NCI-H1417 (cell line): ENCODE data around the gene TASP1.
A peak's percentile ranks its signal among the peaks of the same experiment; 100 is the strongest.

Source experiments
- DNase-seq, 3 experiments: peaks; one replicate each; lab custom pipeline; 2025; lab: John Stamatoyannopoulos, UW

TASP1 gene

DNA sequence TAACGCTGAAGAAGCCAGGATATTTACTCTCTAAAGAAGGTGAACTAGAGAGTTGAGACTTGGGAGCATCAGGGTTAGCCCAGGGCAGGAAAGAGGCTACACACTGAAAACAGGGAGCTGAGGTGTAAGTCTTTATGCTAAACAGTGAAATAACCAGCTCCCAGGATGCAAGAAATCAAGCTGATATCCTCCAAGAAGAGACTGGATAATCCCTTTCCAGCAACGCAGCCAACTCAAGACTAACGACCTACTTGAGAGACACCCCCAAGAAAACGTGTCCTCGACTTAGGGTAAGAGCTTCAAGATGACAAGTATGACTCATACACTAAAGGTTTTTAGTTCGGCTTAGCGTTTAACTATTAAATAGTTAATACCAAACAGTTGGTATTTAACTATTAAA is 202.2 kb downstream of the TASP1 start:
- no peak for DNase-seq

GRCh38 chr20:13432126-13432525 is 206.6 kb downstream of the TASP1 start:
- no peak for DNase-seq

GRCh38 chr20:13430346-13431002 is 208.3 kb downstream of the TASP1 start:
- DNase-seq, result no peak

DNA sequence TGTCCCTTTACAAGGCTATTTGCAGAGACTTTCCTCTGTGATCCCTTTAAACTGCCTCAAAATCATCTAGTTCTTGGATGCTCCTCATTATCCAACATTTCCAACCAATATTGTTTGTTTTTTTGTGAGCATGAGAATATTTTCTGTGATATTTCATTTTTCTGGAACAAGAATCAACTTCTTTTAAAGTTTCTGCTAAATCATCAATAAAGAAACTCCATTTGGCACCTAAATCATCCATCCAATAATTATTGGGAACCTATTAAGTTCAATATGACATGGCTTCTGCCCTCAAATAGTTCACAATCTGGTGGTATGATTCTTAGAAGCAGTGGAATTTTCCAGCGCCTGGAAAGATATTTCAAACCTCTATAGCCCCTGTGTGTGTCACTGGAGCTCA is 210.0 kb downstream of the TASP1 start:
- no peak for DNase-seq

- DNase-seq, result no peak
These were observed 211.9 kb downstream of the TASP1 start for GRCh38 chr20:13426870-13427269.

DNA sequence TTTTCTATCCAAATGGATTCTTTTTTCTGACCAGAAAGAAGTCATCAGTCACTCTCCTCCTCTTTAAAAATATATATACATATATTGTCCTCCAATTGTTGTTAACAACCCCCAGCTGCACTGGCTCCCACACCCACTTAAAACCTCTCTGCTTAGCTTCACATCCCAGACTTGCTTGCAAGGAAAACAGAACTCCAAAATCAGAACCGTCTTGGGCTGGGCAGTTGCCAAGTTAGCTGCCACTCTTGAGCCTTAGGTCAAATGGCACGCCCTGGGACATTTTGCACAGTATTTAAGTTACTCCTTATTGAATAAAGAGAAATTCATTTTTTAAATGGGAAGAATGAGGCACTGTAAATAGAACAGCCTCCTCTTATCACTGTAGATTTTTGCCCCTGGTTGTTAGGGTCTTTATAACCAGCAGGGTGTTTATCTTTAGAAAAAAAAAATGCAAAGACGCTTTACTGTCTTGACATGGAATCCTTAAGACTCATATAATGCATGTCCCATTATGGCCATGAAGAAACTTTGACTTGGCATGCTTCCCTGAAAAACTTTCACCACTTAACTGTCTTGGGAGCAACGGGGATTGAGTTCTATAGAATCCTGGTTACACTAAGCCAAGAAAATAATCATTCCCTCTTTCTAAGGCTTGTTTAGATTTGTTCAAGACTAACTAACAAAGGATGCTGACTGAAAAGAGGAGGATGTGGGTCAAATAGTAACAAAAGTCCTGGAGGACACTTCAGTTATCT is 213.2 kb downstream of the TASP1 start:
- DNase-seq, result no peak

DNA sequence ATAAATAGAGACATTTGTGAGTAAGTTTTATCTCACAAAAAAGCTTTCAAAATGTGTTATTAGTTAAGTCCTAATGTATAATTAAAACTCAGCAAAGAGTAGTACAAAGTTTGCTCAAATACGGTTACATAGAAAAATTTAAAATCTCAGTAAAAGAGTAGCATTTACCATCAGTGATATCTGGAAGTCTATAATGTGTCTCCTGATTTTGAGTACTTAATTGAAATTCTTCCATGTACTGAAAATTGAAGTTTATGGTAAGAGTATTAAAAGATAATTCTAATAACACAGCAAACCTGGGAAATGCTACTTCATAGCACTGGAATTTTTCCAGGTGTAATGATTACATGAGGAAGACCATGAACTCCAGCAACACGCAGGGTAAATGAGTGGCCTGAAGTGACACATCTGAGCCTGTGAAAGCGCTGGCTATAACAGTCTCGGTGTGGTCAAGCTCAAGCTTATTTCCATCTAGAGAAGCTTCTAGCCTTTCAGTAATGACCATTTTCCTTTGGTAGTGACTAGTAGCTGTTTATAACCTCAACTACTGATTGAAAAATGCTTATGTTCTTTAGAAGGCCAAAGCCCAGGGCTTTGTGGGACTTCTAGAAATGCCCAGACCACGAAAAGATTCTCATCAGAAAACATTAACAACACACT is 214.4 kb downstream of the TASP1 start:
- no peak for DNase-seq

DNA sequence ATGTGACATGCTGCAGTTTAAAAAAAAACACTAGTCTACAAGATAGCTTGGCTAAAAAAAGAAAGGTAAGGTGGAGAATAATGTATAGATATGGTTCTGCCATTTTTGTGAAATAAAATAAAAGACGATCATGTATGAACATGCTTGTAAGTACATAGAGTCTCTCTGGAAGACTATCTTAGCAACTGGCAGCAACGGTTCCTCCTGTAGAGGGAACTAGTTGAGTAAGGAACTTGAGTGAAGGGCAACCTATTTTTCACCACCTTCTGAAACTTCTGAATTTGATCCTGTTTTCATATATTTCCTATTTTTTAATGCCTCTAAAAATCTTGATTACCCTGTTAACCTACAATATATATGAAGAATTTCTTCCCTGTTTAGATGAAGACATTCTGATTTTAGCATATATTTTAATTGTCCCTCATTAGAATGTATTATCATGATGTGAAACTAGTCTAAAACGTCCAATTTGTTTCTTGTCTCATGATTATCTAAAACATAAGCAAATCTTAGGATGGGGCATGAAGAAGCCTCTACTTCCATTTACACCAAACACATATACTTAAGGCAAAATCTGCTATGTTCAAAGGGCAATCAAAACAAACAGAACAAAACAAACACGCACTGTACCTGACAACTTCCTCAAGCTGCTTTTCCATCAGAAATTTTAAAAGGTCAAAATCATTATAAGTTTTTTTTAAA is 215.1 kb downstream of the TASP1 start:
- DNase-seq, result no peak

GRCh38 chr20:13422637-13423036 is 216.1 kb downstream of the TASP1 start:
- DNase-seq, result no peak

GRCh38 chr20:13420625-13421024 is 218.1 kb downstream of the TASP1 start:
- no peak for DNase-seq

- no peak for DNase-seq
These were observed 219.3 kb downstream of the TASP1 start for GRCh38 chr20:13419477-13419876.

- no peak for DNase-seq
These were observed 220.2 kb downstream of the TASP1 start for GRCh38 chr20:13418263-13419229.

DNA sequence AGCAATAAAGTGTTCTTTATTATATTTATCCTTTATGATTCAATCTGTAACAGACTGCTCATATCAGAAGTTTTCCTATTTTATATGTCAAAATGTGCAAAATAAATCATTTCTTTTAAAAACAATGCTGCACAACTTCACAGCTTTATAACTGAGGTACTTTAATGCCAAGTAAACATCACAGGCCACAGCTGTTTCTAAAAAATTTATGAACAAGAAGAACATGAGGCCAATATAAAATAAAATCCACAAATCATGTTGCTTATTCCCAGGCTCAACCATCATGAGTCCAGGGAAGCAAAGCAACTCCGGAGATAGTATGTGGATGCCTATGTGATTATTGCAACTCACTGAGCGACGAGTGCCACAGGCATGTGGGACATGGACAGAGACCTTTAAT is 222.2 kb downstream of the TASP1 start:
- DNase-seq, result no peak

DNA sequence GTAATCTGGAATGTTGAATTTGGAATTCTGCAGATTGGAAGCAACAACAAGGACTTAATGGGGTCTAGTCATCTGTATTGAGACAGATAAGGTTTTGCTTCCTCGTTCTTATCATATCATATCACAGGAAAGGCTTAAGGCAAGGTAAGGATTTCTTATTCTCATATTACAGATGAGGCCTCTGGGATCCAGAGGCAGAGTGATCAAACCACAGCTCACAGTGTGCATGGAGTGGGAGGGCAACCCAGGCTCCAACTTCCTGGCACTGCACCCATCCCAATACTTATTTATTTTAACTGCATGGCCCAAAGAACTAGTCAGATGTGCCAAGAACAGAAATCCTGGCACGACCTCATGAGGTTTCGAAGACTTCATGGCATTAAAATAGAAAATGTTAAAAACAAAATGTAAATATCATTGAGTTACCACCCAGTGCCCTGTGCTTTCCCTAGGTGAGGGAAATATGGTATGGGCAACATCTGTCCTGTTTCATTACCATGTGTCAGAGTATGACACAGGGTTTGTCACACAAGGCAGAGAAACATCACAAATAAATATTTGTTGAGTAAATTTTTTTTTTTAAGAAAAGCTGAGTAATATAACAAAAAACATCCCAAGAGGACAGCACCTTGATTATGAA is 225.8 kb downstream of the TASP1 start:
- no peak for DNase-seq

GRCh38 chr20:13404293-13404692 is 234.4 kb downstream of the TASP1 start:
- DNase-seq, result no peak

- no peak for DNase-seq
These were observed 235.3 kb downstream of the TASP1 start for GRCh38 chr20:13403453-13403852.

- no peak for DNase-seq
These were observed 235.7 kb downstream of the TASP1 start for GRCh38 chr20:13402986-13403385.

GRCh38 chr20:13402171-13402760 is 236.5 kb downstream of the TASP1 start:
- DNase-seq, result no peak

DNA sequence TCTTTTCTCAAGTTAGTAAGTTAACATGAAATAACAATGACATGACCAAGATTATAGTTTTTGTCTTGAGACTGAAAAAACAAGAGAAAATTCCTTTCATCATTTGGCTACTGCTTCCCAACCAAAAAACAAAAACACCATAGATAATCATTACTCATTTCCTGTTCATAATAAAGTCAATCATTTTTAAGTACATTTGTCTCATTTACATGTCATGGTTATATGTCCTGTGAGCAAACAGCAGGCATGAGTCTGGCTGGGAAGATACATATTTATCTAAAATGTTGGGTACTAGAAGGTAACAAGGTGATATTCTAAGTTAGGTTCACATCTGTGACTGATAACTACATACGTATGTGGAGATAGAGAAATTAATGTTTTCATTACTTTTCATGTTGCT is 237.1 kb downstream of the TASP1 start:
- DNase-seq, result peak in 1 of 3 experiments; percentile 11

GRCh38 chr20:13400453-13400852 is 238.3 kb downstream of the TASP1 start:
- no peak for DNase-seq
